H1 (cell line): ENCODE measurements around the gene KRTAP10-4. TPM values are rescaled to one million over a fixed set of nuclear protein-coding genes. Genes with fewer than 3 reads are reported as not detected.

Experiments
- CTCF ChIA-PET: fragments of 300-600 bp; sonication (Branson Sonifier 250); formaldehyde crosslinking; loops from one replicate; lab custom pipeline; 2021; ENCODE audit not compliant: partially characterized antibody; lab: Charles Lee
- POLR2A ChIA-PET: fragments of 300-600 bp; sonication (Branson Sonifier 250); formaldehyde crosslinking; loops from one replicate; lab custom pipeline; 2021; ENCODE audit warnings: inconsistent platforms; ENCODE audit not compliant: partially characterized antibody; lab: Charles Lee
- DNase-seq, 2 experiments: peaks; one replicate each; pipeline versions ENCODE4 v3.0.0 to v3.0.0-alpha.2; 2010 to 2022; ENCODE audit warnings: low spot score in 2 of 2, low read depth in 1 of 2, mixed read lengths in 1 of 2
- FAIRE-seq: peaks from 2 replicates; lab custom pipeline; 2011; peaks lifted over from hg19 to GRCh38; lab: Jason Lieb, UNC
- H2AFZ ChIP-seq: 2 replicates; pipeline ENCODE4 v1.8.1; 2012; ENCODE audit warnings: low read length, inconsistent platforms
- H2AK5ac ChIP-seq: 2 replicates; pipeline ENCODE4 v1.6.1; 2013; ENCODE audit warnings: low read depth, low read length
- H2BK120ac ChIP-seq: replicated peaks from 2 replicates; pipeline ENCODE3; 2013; ENCODE audit warnings: low read depth, low read length, inconsistent platforms
- H2BK12ac ChIP-seq: 2 replicates; pipeline ENCODE4 v1.6.1; 2013; ENCODE audit warnings: low read depth, low read length
- H2BK15ac ChIP-seq: 2 replicates; pipeline ENCODE4 v1.6.1; 2013; ENCODE audit warnings: low read length
- H2BK20ac ChIP-seq: 2 replicates; pipeline ENCODE4 v1.6.1; 2013; ENCODE audit warnings: low read length
- H2BK5ac ChIP-seq: 2 replicates; pipeline ENCODE4 v1.6.1; 2013; ENCODE audit warnings: low read depth, low read length
- H3K14ac ChIP-seq: 2 replicates; pipeline ENCODE4 v1.6.1; 2013; ENCODE audit warnings: inconsistent platforms; ENCODE audit not compliant: insufficient read length
- H3K18ac ChIP-seq: 2 replicates; pipeline ENCODE4 v1.6.1; 2013; ENCODE audit warnings: low read length; ENCODE audit errors: extremely low read depth
- H3K23ac ChIP-seq: 2 replicates; pipeline ENCODE4 v1.6.1; 2013; ENCODE audit warnings: inconsistent platforms; ENCODE audit not compliant: insufficient read length
- H3K23me2 ChIP-seq: 2 replicates; pipeline ENCODE4 v1.6.1; 2013; ENCODE audit warnings: low read depth, low read length
- H3K27ac ChIP-seq: 2 replicates; pipeline ENCODE4 v1.6.1; 2011; ENCODE audit warnings: low read depth, low read length, inconsistent platforms
- H3K27me3 ChIP-seq, 4 experiments: replicated peaks in 1 of 4; 1 replicate in 1 of 4; 2 replicates in 3 of 4; pipeline versions ENCODE4 v1.6.1 to v1.8.1; 2011 to 2013; ENCODE audit warnings: low read length in 3 of 4, mild to moderate bottlenecking in 3 of 4, inconsistent platforms in 2 of 4, mixed read lengths in 2 of 4, moderate library complexity in 1 of 4; ENCODE audit not compliant: control insufficient read depth in 3 of 4, insufficient read depth in 3 of 4; ENCODE audit errors: extremely low read depth in 1 of 4
- H3K36me3 ChIP-seq, 4 experiments: 2 replicates each; pipeline versions ENCODE4 v1.6.1 to v1.8.1; 2011 to 2013; ENCODE audit warnings: mild to moderate bottlenecking in 4 of 4, low read length in 3 of 4, moderate library complexity in 2 of 4, control low read depth in 1 of 4, inconsistent platforms in 1 of 4; ENCODE audit not compliant: insufficient read depth in 4 of 4, control insufficient read depth in 2 of 4
- H3K4ac ChIP-seq: replicated peaks from 2 replicates; pipeline ENCODE3; 2013; ENCODE audit warnings: low read length, low read depth, mixed read lengths, inconsistent platforms; ENCODE audit not compliant: insufficient read length
- H3K4me1 ChIP-seq, 4 experiments: replicated peaks in 1 of 4; 1 replicate in 1 of 4; 2 replicates in 3 of 4; pipeline versions ENCODE4 v1.6.1 to v1.8.1; 2011 to 2013; ENCODE audit warnings: low read length in 3 of 4, inconsistent platforms in 2 of 4, mixed read lengths in 1 of 4; ENCODE audit not compliant: insufficient read depth in 4 of 4, control insufficient read depth in 3 of 4
- H3K4me2 ChIP-seq, 2 experiments: 2 replicates each; pipeline versions ENCODE4 v1.6.1 to v1.8.1; 2011 to 2013; ENCODE audit warnings: low read depth in 2 of 2, low read length in 2 of 2, control low read depth in 1 of 2, inconsistent platforms in 1 of 2, mild to moderate bottlenecking in 1 of 2; ENCODE audit not compliant: insufficient read depth in 1 of 2
- H3K4me3 ChIP-seq, 4 experiments: fragments of 200-600, 300-600 bp in 1 of 4; sonication (generic), shearing (Covaris generic), sonication (Bioruptor Twin) in 1 of 4; 2 replicates each; pipeline versions ENCODE4 v1.5.1 to v1.8.1; 2011 to 2016; ENCODE audit warnings: low read length in 4 of 4, low read depth in 3 of 4, control low read depth in 2 of 4, inconsistent platforms in 2 of 4, mild to moderate bottlenecking in 2 of 4, mixed read lengths in 1 of 4, moderate library complexity in 1 of 4; ENCODE audit not compliant: insufficient read depth in 2 of 4; ENCODE audit errors: extremely low read depth in 1 of 4
- H3K56ac ChIP-seq: replicated peaks from 2 replicates; pipeline ENCODE3; 2013; ENCODE audit warnings: low read depth, mild to moderate bottlenecking, mixed read lengths, low read length, inconsistent platforms; ENCODE audit not compliant: insufficient read length
- H3K79me1 ChIP-seq: 2 replicates; pipeline ENCODE4 v1.6.1; 2013; ENCODE audit warnings: low read depth, low read length, control low read depth
- H3K79me2 ChIP-seq, 2 experiments: 2 replicates each; pipeline versions ENCODE4 v1.6.1 to v1.8.1; 2012 to 2013; ENCODE audit warnings: low read length in 2 of 2, mild to moderate bottlenecking in 2 of 2, inconsistent platforms in 1 of 2; ENCODE audit not compliant: insufficient read depth in 2 of 2, control insufficient read depth in 1 of 2
- H3K9ac ChIP-seq, 4 experiments: replicated peaks in 1 of 4; 1 replicate in 1 of 4; 2 replicates in 3 of 4; pipeline versions ENCODE4 v1.6.1 to v1.8.1; 2011 to 2013; ENCODE audit warnings: low read depth in 3 of 4, low read length in 3 of 4, control low read depth in 2 of 4, mild to moderate bottlenecking in 2 of 4, moderate library complexity in 2 of 4, inconsistent platforms in 1 of 4; ENCODE audit errors: extremely low read depth in 1 of 4
- H3K9me3 ChIP-seq, 2 experiments: 2 replicates each; pipeline versions ENCODE4 v1.6.1 to v1.8.1; 2012 to 2013; ENCODE audit warnings: mild to moderate bottlenecking in 2 of 2, moderate library complexity in 2 of 2, control low read depth in 1 of 2, inconsistent platforms in 1 of 2, low read depth in 1 of 2, low read length in 1 of 2, mixed read lengths in 1 of 2; ENCODE audit not compliant: insufficient read depth in 2 of 2
- H4K20me1 ChIP-seq, 2 experiments: replicated peaks in 1 of 2; 2 replicates each; pipeline versions ENCODE3 to v1.8.1; 2011 to 2013; ENCODE audit warnings: inconsistent platforms in 2 of 2, low read length in 2 of 2, mild to moderate bottlenecking in 1 of 2; ENCODE audit not compliant: insufficient read depth in 2 of 2, control insufficient read depth in 1 of 2
- H4K5ac ChIP-seq: 2 replicates; pipeline ENCODE4 v1.6.1; 2013; ENCODE audit warnings: low read length, low read depth, mixed read lengths, inconsistent platforms; ENCODE audit not compliant: insufficient read length
- H4K8ac ChIP-seq: 2 replicates; pipeline ENCODE4 v1.8.0; 2013; ENCODE audit warnings: mild to moderate bottlenecking, moderate library complexity, low read length, inconsistent platforms; ENCODE audit not compliant: insufficient read depth; ENCODE audit errors: extremely low read depth
- H4K91ac ChIP-seq: replicated peaks from 2 replicates; pipeline ENCODE3; 2013; ENCODE audit warnings: low read length, mixed read lengths, inconsistent platforms; ENCODE audit not compliant: insufficient read length
- ASH2L ChIP-seq: fragments of 200-600, 300-600 bp; sonication (generic); IDR thresholded peaks from one replicate; pipeline ENCODE4 v1.7.1; 2017; ENCODE audit warnings: low read length
- BCL11A ChIP-seq, 2 experiments: IDR thresholded peaks; one replicate each; pipeline ENCODE4 v1.6.1; 2011; ENCODE audit warnings: low read depth in 2 of 2, low read length in 2 of 2, mild to moderate bottlenecking in 2 of 2
- CEBPB ChIP-seq: IDR thresholded peaks from 2 replicates; pipeline ENCODE4 v1.6.1; 2012; ENCODE audit warnings: low read depth, low read length
- JUND ChIP-seq: IDR thresholded peaks from 2 replicates; pipeline ENCODE4 v1.6.1; 2011; ENCODE audit warnings: mild to moderate bottlenecking, improper control_type of control experiment, low read length
- PHF8 ChIP-seq: fragments of 200-600 bp; sonication (generic); conservative IDR thresholded peaks from 2 replicates; pipeline ENCODE4 v1.7.1; 2012; ENCODE audit warnings: low read depth, mild to moderate bottlenecking, inconsistent platforms, low read length, moderate library complexity
- POU5F1 ChIP-seq: IDR thresholded peaks from 2 replicates; pipeline ENCODE4 v1.6.1; 2011; ENCODE audit warnings: low read depth, mild to moderate bottlenecking, low read length, moderate library complexity
- SIN3A ChIP-seq, 2 experiments: IDR thresholded peaks in 1 of 2; conservative IDR thresholded peaks in 1 of 2; 2 replicates each; pipeline ENCODE4 v1.6.1; 2011 to 2012; ENCODE audit warnings: low read length in 2 of 2, improper control_type of control experiment in 1 of 2, low read depth in 1 of 2, mild to moderate bottlenecking in 1 of 2
- SP2 ChIP-seq: IDR thresholded peaks from 2 replicates; pipeline ENCODE4 v1.6.1; 2012; ENCODE audit warnings: mild to moderate bottlenecking, low read length, inconsistent platforms
- WGBS, 2 experiments: shearing (Covaris generic) in 1 of 2; methylation state at CpG; one replicate each; pipeline versions ENCODE4 v1.1.6 to v1.1.7; 2013 to 2015; ENCODE audit warnings: low lambda C conversion rate in 2 of 2, mixed read lengths in 2 of 2, inconsistent platforms in 1 of 2, low coverage in 1 of 2, missing lambda C conversion rate in 1 of 2; ENCODE audit not compliant: insufficient replicate concordance in 2 of 2, insufficient coverage in 1 of 2, insufficient read length in 1 of 2; ENCODE audit errors: extremely low coverage in 1 of 2, missing lambda C conversion rate in 1 of 2; 5-methylcytosine and 5-hydroxymethylcytosine counted together
- polyA plus RNA-seq, 7 experiments: library from polyadenylated mRNA; depleted of rRNA in 3 of 7; stranded (reverse) in 5 of 7; unstranded in 2 of 7; fragments of >200 nt in 5 of 7; fragments of 200-250 nt in 2 of 7; gene quantifications; 1 replicate in 5 of 7; 2 replicates in 1 of 7; 4 replicates in 1 of 7; pipeline versions ENCODE4 v1.2.1 to v1.2.3, GENCODE V29; 2011 to 2013; ENCODE audit warnings: missing spikeins in 2 of 7, mixed read lengths in 2 of 7
- total RNA-seq: library from RNA; stranded (reverse); fragmentation: NEBNext Ultra II Directional; extraction: Animal tissue kit (Norgen Biotek cat#: 25700); gene quantifications from 2 replicates; pipeline ENCODE4 v1.2.1, GENCODE V29; 2021

KRTAP10-4 gene
- total and polyA plus RNA-seq, 2 of the 8 experiments (the other 6 are each of a cell fraction or from before 2014, with no cell fraction given): not detected

GRCh38 chr21:44576025-44576420 is 2.5 kb downstream of the KRTAP10-4 start:
- Histone ChIP-seq H3K4me3 (no peak overlapping the region), H4K8ac (no peak overlapping the region), H2AFZ (no peak overlapping the region), H4K5ac (no peak overlapping the region), H2BK5ac (no peak overlapping the region), H3K14ac (no peak overlapping the region), H3K36me3 (no peaks in the 10 kb centered on the region), H2BK12ac (no peak overlapping the region), H3K4me2 (no peak overlapping the region), H3K9me3 (peaks cover 11 to 13% of the 10 kb centered on the region in 2 experiments; a peak in 3 of 4 replicates), H3K4me1 (peaks cover 0 to 8% (median 0%) of the 10 kb centered on the region in 4 experiments; a peak in 1 of 7 replicates), H3K23me2 (no peaks in the 10 kb centered on the region; the same call in 1 of the 2 replicates), H3K23ac (no peak overlapping the region), H4K91ac (no peak overlapping the region), H2BK120ac (no peak overlapping the region), H3K18ac (no peak overlapping the region), H3K56ac (no peak overlapping the region), H3K79me2 (no peaks in the 10 kb centered on the region), H2AK5ac (no peak overlapping the region), H2BK15ac (no peak overlapping the region), H4K20me1 (no peaks in the 10 kb centered on the region), H2BK20ac (no peak overlapping the region), H3K79me1 (no peaks in the 10 kb centered on the region), H3K27ac (no peak overlapping the region), H3K4ac (no peak overlapping the region), H3K27me3 (no peaks in the 10 kb centered on the region; a peak in 1 of 7 replicates), H3K9ac (no peak overlapping the region)
- no peak for FAIRE-seq
- TF ChIP-seq POU5F1: no peak
- no peak for TF ChIP-seq PHF8
- no peak for TF ChIP-seq CEBPB
- TF ChIP-seq ASH2L: no peak
- TF ChIP-seq SP2: no peak
- no peak for TF ChIP-seq JUND
- TF ChIP-seq SIN3A (conservative IDR thresholded peaks at IDR 0.05 in 1 of 2, IDR thresholded peaks at IDR 0.05 in 1 of 2; ENCODE audit: low read depth in 1 of 2, low read length in 2 of 2): no peak
- TF ChIP-seq BCL11A (IDR thresholded peaks at IDR 0.05; ENCODE audit: low read depth in 2 of 2, low read length in 2 of 2): no peak
- DNase-seq: no peak
- WGBS, 2 experiments: 94% methylated on average over 10 of the region's 10 CpGs; no CpG with 5 or more reads in 1 of the 2 experiments
- ChIA-PET POLR2A (no interaction called here), CTCF (no interaction called here)
